ENCODE measurements around the gene HP. TPM values are rescaled to one million over a fixed set of nuclear protein-coding genes. Genes with fewer than 3 reads are reported as not detected.

The HP gene
- total and polyA plus RNA-seq, 2 of the 8 experiments (the other 6 are each of a cell fraction or from before 2014, with no cell fraction given) = not detected

GRCh38 chr16:72061564-72061963 lies 7.3 kb downstream of the HP start (continued):
- TF ChIP-seq HDAC2 (IDR thresholded peaks at IDR 0.05; ENCODE audit: borderline replicate concordance in 1 of 2, low read depth in 2 of 2, low read length in 2 of 2) (no peak), TCF12 (IDR thresholded peaks at IDR 0.05; ENCODE audit: low read depth, low read length) (no peak)

All from H1 (cell line).